ENCODE measurements around the gene COA7. TPM values are rescaled to one million over a fixed set of nuclear protein-coding genes. Genes with fewer than 3 reads are reported as not detected.

The COA7 gene
- total RNA-seq, 3 donors from 2014 or later: 18.6 to 22.0 (median 20.3) TPM

DNA sequence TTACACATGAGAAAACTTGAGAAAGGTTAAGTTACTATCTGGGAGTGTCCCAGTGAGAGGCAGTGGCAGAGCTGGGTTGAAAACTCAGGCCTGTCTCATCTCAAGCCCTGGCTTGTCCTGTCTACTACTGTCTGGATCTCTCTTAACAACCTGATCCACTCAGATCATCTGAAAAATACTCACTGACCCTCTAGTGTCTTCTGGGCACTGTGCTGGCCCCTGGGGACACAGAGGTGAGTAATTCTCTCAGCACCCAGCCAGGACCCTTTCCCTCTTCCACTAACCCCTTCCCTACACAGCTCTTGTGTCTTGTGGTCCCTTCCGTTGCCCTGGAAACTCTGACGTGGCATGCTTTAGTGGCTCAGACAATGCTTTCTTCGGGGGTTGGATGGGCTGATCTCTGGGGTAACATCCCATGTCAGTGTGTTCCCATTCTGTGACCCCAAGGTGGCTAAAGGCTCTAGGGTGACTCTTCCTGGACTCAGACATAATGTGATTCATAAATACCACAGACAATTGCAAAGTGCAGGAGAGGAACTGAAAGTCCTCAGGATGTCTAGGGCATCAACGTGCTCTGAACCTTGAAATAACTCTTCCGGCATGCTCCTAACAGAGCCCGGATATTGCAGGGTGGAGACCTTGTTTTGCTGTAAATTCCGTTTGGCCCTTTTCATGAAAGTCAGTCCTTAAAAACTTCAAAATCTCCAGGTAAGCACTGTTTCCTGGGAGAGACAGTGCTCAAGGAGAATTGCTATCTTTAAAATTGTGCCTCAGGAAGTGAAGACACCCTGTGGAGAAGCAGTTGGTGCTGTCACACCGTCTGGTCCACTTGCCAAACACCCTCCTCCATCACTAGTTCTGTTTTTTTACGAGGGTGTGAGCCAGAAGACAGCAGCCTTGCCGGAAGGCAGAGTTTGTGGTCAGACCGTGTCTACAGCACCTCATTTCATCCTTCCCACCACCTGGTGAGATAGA, 61.1 kb downstream of the COA7 start:
- H3K4me1 ChIP-seq (ENCODE audit: low read depth): peaks cover 3% of the 10 kb centered on the region
- peak; percentile 26 to 56 (median 42) for DNase-seq
- intact Hi-C loops (cut with DNase I, micrococcal nuclease): no loop called here
- peak; percentile 70 for ATAC-seq
- H3K4me3 ChIP-seq: no peak overlapping the region
- TF ChIP-seq, protein P1, sequence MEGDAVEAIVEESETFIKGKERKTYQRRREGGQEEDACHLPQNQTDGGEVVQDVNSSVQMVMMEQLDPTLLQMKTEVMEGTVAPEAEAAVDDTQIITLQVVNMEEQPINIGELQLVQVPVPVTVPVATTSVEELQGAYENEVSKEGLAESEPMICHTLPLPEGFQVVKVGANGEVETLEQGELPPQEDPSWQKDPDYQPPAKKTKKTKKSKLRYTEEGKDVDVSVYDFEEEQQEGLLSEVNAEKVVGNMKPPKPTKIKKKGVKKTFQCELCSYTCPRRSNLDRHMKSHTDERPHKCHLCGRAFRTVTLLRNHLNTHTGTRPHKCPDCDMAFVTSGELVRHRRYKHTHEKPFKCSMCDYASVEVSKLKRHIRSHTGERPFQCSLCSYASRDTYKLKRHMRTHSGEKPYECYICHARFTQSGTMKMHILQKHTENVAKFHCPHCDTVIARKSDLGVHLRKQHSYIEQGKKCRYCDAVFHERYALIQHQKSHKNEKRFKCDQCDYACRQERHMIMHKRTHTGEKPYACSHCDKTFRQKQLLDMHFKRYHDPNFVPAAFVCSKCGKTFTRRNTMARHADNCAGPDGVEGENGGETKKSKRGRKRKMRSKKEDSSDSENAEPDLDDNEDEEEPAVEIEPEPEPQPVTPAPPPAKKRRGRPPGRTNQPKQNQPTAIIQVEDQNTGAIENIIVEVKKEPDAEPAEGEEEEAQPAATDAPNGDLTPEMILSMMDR (IDR thresholded peaks at IDR 0.05): no peak
- H3K9me3 ChIP-seq: no peaks in the 10 kb centered on the region
- no peaks in the 10 kb centered on the region for H3K36me3 ChIP-seq (ENCODE audit: low read depth)

DNA sequence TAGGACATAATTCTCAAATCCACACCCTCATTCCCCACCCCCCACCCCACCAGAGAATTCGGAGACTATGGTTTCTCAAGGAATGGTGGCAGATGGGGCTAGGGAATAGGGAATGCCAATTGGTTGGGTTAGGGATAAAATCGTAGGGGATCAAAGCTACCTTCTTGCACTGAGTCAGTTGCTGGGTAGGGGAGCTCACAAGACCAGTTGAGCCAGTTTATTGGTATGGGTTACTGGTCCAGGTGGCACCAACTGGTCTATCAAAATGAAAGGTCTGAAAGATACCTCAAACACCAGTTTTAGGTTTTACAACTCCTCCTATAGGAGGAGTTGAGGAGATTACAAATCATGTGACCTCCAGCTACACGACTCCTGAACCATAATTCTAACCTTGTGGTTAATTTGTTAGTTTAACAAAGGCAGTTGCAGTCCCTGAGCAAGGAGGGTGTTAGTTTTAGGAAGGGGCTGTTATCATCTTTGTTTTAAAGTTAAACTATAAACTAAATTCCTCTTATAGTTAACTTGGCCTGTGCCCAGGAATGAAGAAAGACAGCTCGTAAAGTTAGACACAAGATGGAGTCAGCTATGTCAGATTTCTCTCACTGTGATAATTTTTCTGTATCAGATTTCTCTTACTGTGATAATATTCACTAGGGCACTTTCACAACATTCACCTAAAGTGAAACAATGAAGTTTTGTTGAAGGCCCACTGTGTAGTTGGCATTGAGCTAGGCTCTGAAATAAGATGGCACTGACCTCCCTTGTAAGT, 62.6 kb downstream of the COA7 start:
- peaks cover 3% of the 10 kb centered on the region for H3K4me1 ChIP-seq (ENCODE audit: low read depth)
- H3K36me3 ChIP-seq (ENCODE audit: low read depth): no peaks in the 10 kb centered on the region
- ATAC-seq (peak; percentile 11), DNase-seq (peak in 1 of 3 donors; percentile 15)
- no peaks in the 10 kb centered on the region for H3K9me3 ChIP-seq
- TF ChIP-seq, protein P1 (IDR thresholded peaks at IDR 0.05): no peak
- H3K4me3 ChIP-seq: no peak overlapping the region
- intact Hi-C loops (cut with DNase I, micrococcal nuclease): no loop called here

Other genes starting within 250 kb of the COA7 start
- gene TUT4, start 145.3 kb downstream of the COA7 start, total RNA-seq: 10 to 100 TPM; 17.9 to 51.7 (median 20.8) TPM
- gene GPX7, start 96.0 kb downstream of the COA7 start, total RNA-seq: 1 to 10 TPM in 2 of 3 donors, under 1 TPM in 1; 0.46 to 7.8 (median 4.0) TPM
- gene SHISAL2A, start 65.2 kb downstream of the COA7 start, total RNA-seq: under 1 TPM in 2 of 3 donors, not detected in 1; 0.72 to 0.78 TPM
- 10 to 100 TPM; 28.6 to 56.6 (median 35.7) TPM for gene ZYG11B, start 28.1 kb upstream of the COA7 start, total RNA-seq
- gene ZYG11A, start 144.4 kb upstream of the COA7 start, total RNA-seq: under 1 TPM in 2 of 3 donors, not detected in 1; 0.07 to 0.12 TPM
- gene ECHDC2, start 223.4 kb upstream of the COA7 start, total RNA-seq: 100 to 1,000 TPM; 150 to 196 (median 162) TPM
- gene SCP2, start 228.9 kb upstream of the COA7 start, total RNA-seq: 100 to 1,000 TPM; 228 to 272 (median 267) TPM

Data from mucosa of descending colon (tissue), 3 donors.